Choroid plexus epithelial cell (primary cell): ENCODE measurements around the gene FBXL12.

Experiments
- DNase-seq: peaks from one replicate; pipeline ENCODE4 v3.0.0-alpha.2; 2010; ENCODE audit warnings: low read depth
- H3K4me3 ChIP-seq: 2 replicates; pipeline ENCODE4 v1.5.1; 2011; ENCODE audit warnings: low read depth, mild to moderate bottlenecking, control low read depth, low read length, moderate library complexity
- CTCF ChIP-seq: conservative IDR thresholded peaks from 2 replicates; pipeline ENCODE4 v1.5.1; 2011; ENCODE audit warnings: low read depth, mild to moderate bottlenecking, control low read depth, inconsistent platforms, low read length, moderate library complexity

Gene FBXL12

GRCh38 chr19:9782338-9782737 is 36.5 kb downstream of the FBXL12 start:
- TF ChIP-seq CTCF: no peak
- H3K4me3 ChIP-seq: no peak overlapping the region
- peak; percentile 23 for DNase-seq

- no peak for TF ChIP-seq CTCF
- DNase-seq: peak; percentile 97
- peak within 1 kb of the TSS; percentile 71 for H3K4me3 ChIP-seq
These were observed 50.4 kb downstream of the FBXL12 start, which contains the start of gene ZNF846 for GRCh38 chr19:9768175-9769112. Gene ZNF846, minus strand, starts transcription at chr19:9768738. Its CDS starts 3,788 bp downstream, at chr19:9764950.
